HepG2 (cell line): ENCODE results near the gene FBXL7. TPM values are rescaled to one million over a fixed set of nuclear protein-coding genes. Genes with fewer than 3 reads are reported as not detected.

Experiments used
- ATAC-seq: fragments of 200-7000 bp; cut with Tn5 transposase; 3 replicates; pipeline ENCODE4 v1.9.1; 2020; ENCODE audit warnings: mild to moderate bottlenecking, moderate library complexity
- BruUV-seq: library from RNA; stranded (reverse); fragments of 400-500 nt; replicated peaks from 2 replicates; lab custom pipeline; 2021; lab: Mats Ljungman, UMichigan
- CTCF ChIA-PET: fragments of 300-600 bp; formaldehyde crosslinking; extraction: SDS; loops from one replicate; lab custom pipeline; 2021; ENCODE audit warnings: low total read pairs, inconsistent platforms, low intra/inter-chr PET ratio; lab: Yijun Ruan, JAX
- POLR2A ChIA-PET: fragments of 350-600 bp; sonication (Branson Sonifier 250); formaldehyde crosslinking; loops from one replicate; lab custom pipeline; 2020; ENCODE audit warnings: antibody characterized with exemption, inconsistent platforms; lab: Yijun Ruan, JAX
- DNase-seq: peaks from one replicate; pipeline ENCODE4 v3.0.0-alpha.2; 2015; ENCODE audit warnings: low spot score
- FAIRE-seq: peaks from 3 replicates; lab custom pipeline; 2011; peaks lifted over from hg19 to GRCh38; lab: Jason Lieb, UNC
- H2AFZ ChIP-seq: one replicate; pipeline ENCODE4 v1.6.1; 2011; ENCODE audit warnings: low read length, inconsistent platforms
- H3K27ac ChIP-seq: fragments of 300-600 bp; 3 replicates; pipeline ENCODE4 v1.8.0; 2011; ENCODE audit warnings: mixed run types, mild to moderate bottlenecking, mixed read lengths, low read length, inconsistent platforms; ENCODE audit not compliant: insufficient read depth; ENCODE audit errors: extremely low read length
- H3K27me3 ChIP-seq, 2 experiments: fragments of 200-600 bp in 1 of 2; 2 replicates in 1 of 2; 3 replicates in 1 of 2; pipeline versions ENCODE4 v1.6.0 to v1.8.0; 2011; ENCODE audit warnings: low read length in 2 of 2, mild to moderate bottlenecking in 2 of 2, moderate library complexity in 2 of 2, inconsistent platforms in 1 of 2; ENCODE audit not compliant: insufficient read depth in 2 of 2, control insufficient read depth in 1 of 2
- H3K36me3 ChIP-seq, 2 experiments: fragments of 200-600 bp in 1 of 2; replicated peaks in 1 of 2; 2 replicates in 1 of 2; 3 replicates in 1 of 2; pipeline versions ENCODE4 v1.5.1 to v1.8.0; 2011; ENCODE audit warnings: low read length in 2 of 2, inconsistent platforms in 1 of 2; ENCODE audit not compliant: insufficient read depth in 2 of 2, control insufficient read depth in 1 of 2
- H3K4me1 ChIP-seq: 2 replicates; pipeline ENCODE4 v1.5.1; 2012; ENCODE audit warnings: low read length, inconsistent platforms; ENCODE audit not compliant: insufficient read depth
- H3K4me2 ChIP-seq: 2 replicates; pipeline ENCODE4 v1.6.0; 2011; ENCODE audit warnings: low read depth, low read length, inconsistent platforms
- H3K4me3 ChIP-seq, 3 experiments: fragments of 200-600 bp in 1 of 3; sonication (generic), shearing (Covaris generic) in 1 of 3; replicated peaks in 1 of 3; 2 replicates each; pipeline ENCODE4 v1.5.1; 2011 to 2016; ENCODE audit warnings: low read length in 3 of 3, inconsistent platforms in 2 of 3, low read depth in 2 of 3, mild to moderate bottlenecking in 2 of 3, control low read depth in 1 of 3, mixed read lengths in 1 of 3; ENCODE audit not compliant: insufficient read depth in 1 of 3
- H3K79me2 ChIP-seq: one replicate; pipeline ENCODE4 v1.6.1; 2011; ENCODE audit warnings: low read length, inconsistent platforms; ENCODE audit not compliant: insufficient read depth
- H3K9ac ChIP-seq: 2 replicates; pipeline ENCODE4 v1.6.0; 2011; ENCODE audit warnings: mild to moderate bottlenecking, low read depth, low read length, inconsistent platforms; ENCODE audit not compliant: insufficient read depth
- H3K9me3 ChIP-seq: 2 replicates; pipeline ENCODE4 v1.5.1; 2012; ENCODE audit warnings: mild to moderate bottlenecking, low read length
- H4K20me1 ChIP-seq: 2 replicates; pipeline ENCODE4 v1.6.0; 2011; ENCODE audit warnings: inconsistent platforms, mild to moderate bottlenecking, low read length, moderate library complexity; ENCODE audit not compliant: insufficient read depth
- HES4 ChIP-seq: sonication (generic); formaldehyde crosslinking; IDR thresholded peaks from 2 replicates; pipeline ENCODE4 v1.9.0; 2021; ENCODE audit warnings: mild to moderate bottlenecking, missing genetic modification reagents, borderline replicate concordance
- HNRNPH1 ChIP-seq: fragments of 200-400 bp; formaldehyde crosslinking; optimal IDR thresholded peaks from 2 replicates; pipeline ENCODE3; 2017; ENCODE audit warnings: mild to moderate bottlenecking, low read depth, low read length
- KDM4B ChIP-seq: sonication (generic); formaldehyde crosslinking; IDR thresholded peaks from 2 replicates; pipeline ENCODE4 v1.4.0; 2020; ENCODE audit warnings: missing genetic modification reagents
- PAX8 ChIP-seq: sonication (generic); formaldehyde crosslinking; IDR thresholded peaks from 2 replicates; pipeline ENCODE4 v1.8.0; 2022; ENCODE audit warnings: mild to moderate bottlenecking, missing genetic modification reagents, borderline replicate concordance
- PRMT3 ChIP-seq: sonication (generic); formaldehyde crosslinking; IDR thresholded peaks from 2 replicates; pipeline ENCODE4 v1.8.1; 2022; ENCODE audit warnings: low read depth, mild to moderate bottlenecking, moderate library complexity, missing genetic modification reagents, borderline replicate concordance
- RAD21 ChIP-seq: fragments of 450-650 bp; formaldehyde crosslinking; IDR thresholded peaks from 2 replicates; pipeline ENCODE4 v1.5.0; 2020; ENCODE audit warnings: mild to moderate bottlenecking
- SP1 ChIP-seq, 2 experiments: fragments of 450-650 bp in 1 of 2; sonication (generic) in 1 of 2; formaldehyde crosslinking in 1 of 2; IDR thresholded peaks; 2 replicates each; pipeline versions ENCODE4 v1.4.0 to v1.6.1; 2016 to 2020; ENCODE audit warnings: missing genetic modification reagents in 1 of 2
- TFDP2 ChIP-seq: sonication (generic); formaldehyde crosslinking; IDR thresholded peaks from 2 replicates; pipeline ENCODE4 v1.4.0; 2020; ENCODE audit warnings: missing genetic modification reagents
- ZFP62 ChIP-seq: sonication (generic); formaldehyde crosslinking; IDR thresholded peaks from 2 replicates; pipeline ENCODE4 v1.4.0; 2020; ENCODE audit warnings: missing genetic modification reagents
- ZFP82 ChIP-seq: sonication (generic); formaldehyde crosslinking; IDR thresholded peaks from 2 replicates; pipeline ENCODE4 v1.5.1; 2020; ENCODE audit warnings: mild to moderate bottlenecking, missing genetic modification reagents, borderline replicate concordance
- ZNF138 ChIP-seq: sonication (generic); formaldehyde crosslinking; IDR thresholded peaks from 2 replicates; pipeline ENCODE4 v1.5.0; 2020; ENCODE audit warnings: mild to moderate bottlenecking, low read depth, missing genetic modification reagents
- ZNF20 ChIP-seq: sonication (generic); formaldehyde crosslinking; IDR thresholded peaks from 2 replicates; pipeline ENCODE4 v1.4.0; 2020; ENCODE audit warnings: mild to moderate bottlenecking, moderate library complexity, missing genetic modification reagents
- ZNF30 ChIP-seq: sonication (generic); formaldehyde crosslinking; IDR thresholded peaks from 2 replicates; pipeline ENCODE4 v1.5.0; 2020; ENCODE audit warnings: mild to moderate bottlenecking, missing genetic modification reagents
- ZNF577 ChIP-seq: sonication (generic); formaldehyde crosslinking; IDR thresholded peaks from 2 replicates; pipeline ENCODE4 v1.4.0; 2020; ENCODE audit warnings: mild to moderate bottlenecking, low read depth, missing genetic modification reagents, borderline replicate concordance
- WGBS: methylation state at CpG from one replicate; pipeline ENCODE4 v1.1.6; 2017; ENCODE audit warnings: low lambda C conversion rate; 5-methylcytosine and 5-hydroxymethylcytosine counted together
- in situ Hi-C: cut with HindIII; loops from 2 replicates; pipeline ENCODE4 v1.10.0; 2017; ENCODE audit warnings: low pct_unique_long_range_greater_than_20kb; ENCODE audit not compliant: extremely low pct_ligation_motif_present
- intact Hi-C: fragments of 100-400 bp; cut with micrococcal nuclease; formaldehyde crosslinking; loops from one replicate; pipeline ENCODE4 v1.10.0; 2022; ENCODE audit not compliant: unreplicated experiment
- polyA plus RNA-seq, 8 experiments: library from polyadenylated mRNA; depleted of rRNA in 3 of 8; stranded (reverse) in 7 of 8; unstranded in 1 of 8; fragments of >200 nt; fragmentation: Illumina TruSeq in 4 of 8; extraction: Trizol in 4 of 8; gene quantifications; 2 replicates each; pipeline versions ENCODE4 v1.2.1 to v1.2.3, GENCODE V29; 2011 to 2016; ENCODE audit warnings: low read depth in 4 of 8, missing spikeins in 1 of 8, mixed read lengths in 1 of 8; ENCODE audit not compliant: insufficient read depth in 1 of 8
- total RNA-seq, 5 experiments: library from RNA; depleted of rRNA; stranded (reverse); fragments of >200 nt; fragmentation: Illumina TruSeq; extraction: Trizol; gene quantifications; 2 replicates each; pipeline ENCODE4 v1.2.3, GENCODE V29; 2016; ENCODE audit warnings: low read depth in 1 of 5
- TF ChIP-seq, protein P1 (sequence below): sonication (generic); formaldehyde crosslinking; IDR thresholded peaks from 2 replicates; pipeline ENCODE4 v1.8.1; 2023; ENCODE audit warnings: mild to moderate bottlenecking, missing genetic modification reagents, borderline replicate concordance

Gene FBXL7
- total and polyA plus RNA-seq, 2 of the 13 experiments (the other 11 are each of a cell fraction or from before 2014, with no cell fraction given): 0.07 TPM; not detected in 1

DNA sequence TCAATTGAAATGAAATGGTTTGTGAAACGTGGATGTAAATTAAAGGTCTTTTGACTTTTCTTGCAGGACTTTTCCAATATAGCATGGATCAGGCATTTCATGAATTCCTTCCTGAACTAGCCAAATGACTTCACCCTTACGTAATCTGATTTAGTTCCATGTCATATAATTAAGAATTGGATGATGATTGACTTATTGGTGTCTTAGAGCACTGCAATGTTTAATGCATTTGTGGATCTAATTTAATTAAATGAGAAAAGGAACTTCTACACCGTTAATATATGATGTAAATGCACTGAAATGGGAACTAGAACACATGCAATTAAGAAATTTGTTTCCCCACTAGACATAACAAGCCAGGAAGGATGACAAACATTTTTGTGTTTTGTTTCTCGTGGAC is 228.8 kb downstream of the FBXL7 start:
- FAIRE-seq (no peak), DNase-seq (no peak), ATAC-seq (no peak)
- peaks cover 17% of the 10 kb centered on the region for H3K9me3 ChIP-seq
- intact Hi-C loops (no loop called here), in situ Hi-C loops (no loop called here)
- H3K4me2 ChIP-seq: no peak overlapping the region
- H4K20me1 ChIP-seq: no peaks in the 10 kb centered on the region
- H3K4me1 ChIP-seq: no peaks in the 10 kb centered on the region
- no peak overlapping the region for H3K9ac ChIP-seq
- H2AFZ ChIP-seq: no peak overlapping the region
- H3K36me3 ChIP-seq: no peaks in the 10 kb centered on the region
- POLR2A ChIA-PET: no interaction called here
- no peaks in the 10 kb centered on the region; a peak in 1 of 5 replicates for H3K27me3 ChIP-seq
- TF ChIP-seq ZNF20 (CRISPR knock-in tag) (no peak), HES4 (no peak), ZFP82 (CRISPR knock-in tag) (no peak), ZNF138 (CRISPR knock-in tag) (no peak), KDM4B (CRISPR knock-in tag) (no peak), HNRNPH1 (no peak), PRMT3 (no peak), ZFP62 (CRISPR knock-in tag) (no peak)
- TF ChIP-seq, protein P1, sequence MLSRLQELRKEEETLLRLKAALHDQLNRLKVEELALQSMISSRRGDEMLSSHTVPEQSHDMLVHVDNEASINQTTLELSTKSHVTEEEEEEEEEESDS (CRISPR knock-in tag): no peak
- H3K79me2 ChIP-seq: no peaks in the 10 kb centered on the region
- CTCF ChIA-PET: no interaction called here
- no peak overlapping the region for H3K27ac ChIP-seq
- H3K4me3 ChIP-seq: no peak overlapping the region
- BruUV-seq: no TSS peak
- 5% methylated on average over 4 of the region's 4 CpGs for WGBS

- H4K20me1 ChIP-seq: no peaks in the 10 kb centered on the region
- FAIRE-seq (no peak), DNase-seq (no peak)
- H3K27ac ChIP-seq: no peak overlapping the region
- H2AFZ ChIP-seq: no peak overlapping the region
- in situ Hi-C loops: no loop called here
- BruUV-seq: no TSS peak
- CTCF ChIA-PET: no interaction called here
- no peaks in the 10 kb centered on the region for H3K36me3 ChIP-seq
- intact Hi-C loops: no loop called here
- 31% methylated on average over 4 of the region's 4 CpGs for WGBS
- no peaks in the 10 kb centered on the region for H3K4me1 ChIP-seq
- POLR2A ChIA-PET: no interaction called here
- H3K27me3 ChIP-seq: no peaks in the 10 kb centered on the region; a peak in 1 of 5 replicates
- H3K4me3 ChIP-seq: no peak overlapping the region
- TF ChIP-seq PAX8 (CRISPR knock-in tag): no peak
- no peak for TF ChIP-seq TFDP2 (CRISPR knock-in tag)
- TF ChIP-seq SP1 (IDR thresholded peaks at IDR 0.05): no peak
- TF ChIP-seq SP1 (CRISPR knock-in tag; IDR thresholded peaks at IDR 0.05): no peak
- no peak for TF ChIP-seq ZNF577
- no peak for TF ChIP-seq RAD21
- no peak for TF ChIP-seq ZNF30 (CRISPR knock-in tag)
- TF ChIP-seq, all 625 proteins: peak for 0
- no peak overlapping the region for H3K9ac ChIP-seq
- H3K4me2 ChIP-seq: no peak overlapping the region
- H3K79me2 ChIP-seq: no peaks in the 10 kb centered on the region
- peaks cover 13% of the 10 kb centered on the region for H3K9me3 ChIP-seq
- ATAC-seq: no peak
These were observed 231.7 kb downstream of the FBXL7 start for GRCh38 chr5:15731699-15732098.
